B cell (primary cell): ENCODE results near the gene TMEM201.

Source experiments
- EZH2 ChIP-seq: IDR thresholded peaks from 2 replicates; pipeline ENCODE4 v1.6.1; 2012; ENCODE audit warnings: borderline replicate concordance, low read depth, mild to moderate bottlenecking, moderate library complexity, low read length; ENCODE audit not compliant: insufficient read depth, poor library complexity, severe bottlenecking
- TF ChIP-seq, protein P1 (sequence below): fragments of 200-600 bp; IDR thresholded peaks from one replicate; pipeline ENCODE4 v1.8.0; 2022; ENCODE audit warnings: antibody characterized with exemption, mild to moderate bottlenecking

DNA sequence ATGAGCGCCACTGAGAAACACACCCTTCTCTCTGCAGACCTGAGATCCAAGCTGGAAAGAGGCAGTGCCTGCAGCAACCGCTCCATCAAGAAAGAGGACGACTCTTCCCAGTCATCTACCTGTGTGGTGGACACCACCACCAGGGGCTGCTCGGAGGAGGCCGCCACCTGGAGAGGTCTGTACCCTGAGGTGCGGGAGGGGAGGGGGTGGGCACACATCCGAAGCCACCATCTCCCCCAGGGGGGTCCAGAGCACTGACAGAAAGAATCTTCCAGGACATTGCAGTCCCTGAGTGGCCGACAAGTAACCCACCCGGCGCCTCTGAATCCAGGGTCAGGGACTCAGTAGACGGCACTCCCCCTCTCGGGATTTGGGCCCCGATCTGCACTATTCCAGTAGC lies 23.0 kb downstream of the TMEM201 start:
- TF ChIP-seq, protein P1, sequence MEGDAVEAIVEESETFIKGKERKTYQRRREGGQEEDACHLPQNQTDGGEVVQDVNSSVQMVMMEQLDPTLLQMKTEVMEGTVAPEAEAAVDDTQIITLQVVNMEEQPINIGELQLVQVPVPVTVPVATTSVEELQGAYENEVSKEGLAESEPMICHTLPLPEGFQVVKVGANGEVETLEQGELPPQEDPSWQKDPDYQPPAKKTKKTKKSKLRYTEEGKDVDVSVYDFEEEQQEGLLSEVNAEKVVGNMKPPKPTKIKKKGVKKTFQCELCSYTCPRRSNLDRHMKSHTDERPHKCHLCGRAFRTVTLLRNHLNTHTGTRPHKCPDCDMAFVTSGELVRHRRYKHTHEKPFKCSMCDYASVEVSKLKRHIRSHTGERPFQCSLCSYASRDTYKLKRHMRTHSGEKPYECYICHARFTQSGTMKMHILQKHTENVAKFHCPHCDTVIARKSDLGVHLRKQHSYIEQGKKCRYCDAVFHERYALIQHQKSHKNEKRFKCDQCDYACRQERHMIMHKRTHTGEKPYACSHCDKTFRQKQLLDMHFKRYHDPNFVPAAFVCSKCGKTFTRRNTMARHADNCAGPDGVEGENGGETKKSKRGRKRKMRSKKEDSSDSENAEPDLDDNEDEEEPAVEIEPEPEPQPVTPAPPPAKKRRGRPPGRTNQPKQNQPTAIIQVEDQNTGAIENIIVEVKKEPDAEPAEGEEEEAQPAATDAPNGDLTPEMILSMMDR, result no peak
- TF ChIP-seq EZH2, result no peak
